Activated CD8-positive, alpha-beta memory T cell treated with anti-CD3 and anti-CD28 coated beads, Interleukin-2, amount 50 U/mL, for 24 hours (primary cell): ENCODE results near the gene AQP10.
"Not testable (repeated sequence)": the region's sequence is repeated elsewhere in the genome, so short reads cannot be mapped to it uniquely, and the experiment has no call there.

ENCODE experiments used
- DNase-seq: peaks from one replicate; pipeline ENCODE4 v3.0.0-alpha.2; 2020; ENCODE audit errors: extremely low read depth

Gene AQP10

GRCh38 chr1:154344977-154345837, 24.3 kb downstream of the AQP10 start:
- DNase-seq = no peak

- DNase-seq = no peak
These were observed 25.5 kb downstream of the AQP10 start for GRCh38 chr1:154346276-154346917.

GRCh38 chr1:154347961-154348360, 27.1 kb downstream of the AQP10 start:
- DNase-seq = no peak

GRCh38 chr1:154348429-154349076, 27.7 kb downstream of the AQP10 start:
- no peak for DNase-seq

- DNase-seq = no peak
These were observed 28.2 kb downstream of the AQP10 start for GRCh38 chr1:154349121-154349520.

GRCh38 chr1:154350383-154350782, 29.5 kb downstream of the AQP10 start:
- no peak for DNase-seq

GRCh38 chr1:154351363-154352068, 30.6 kb downstream of the AQP10 start:
- DNase-seq = no peak

GRCh38 chr1:154352245-154352580, 31.3 kb downstream of the AQP10 start:
- DNase-seq = no peak

- DNase-seq = no peak
These were observed 31.9 kb downstream of the AQP10 start for GRCh38 chr1:154352581-154353459.

GRCh38 chr1:154353460-154353904, 32.6 kb downstream of the AQP10 start:
- no peak for DNase-seq

GRCh38 chr1:154353966-154354365, 33.1 kb downstream of the AQP10 start:
- DNase-seq = no peak

GRCh38 chr1:154358519-154358918, 37.6 kb downstream of the AQP10 start:
- no peak for DNase-seq

GRCh38 chr1:154360288-154360687, 39.4 kb downstream of the AQP10 start:
- no peak for DNase-seq

GRCh38 chr1:154360881-154361280, 40.0 kb downstream of the AQP10 start:
- not testable (repeated sequence) for DNase-seq

GRCh38 chr1:154361357-154361756, 40.5 kb downstream of the AQP10 start:
- DNase-seq = no peak

GRCh38 chr1:154371436-154371835, 50.5 kb downstream of the AQP10 start:
- DNase-seq = no peak

- DNase-seq = not testable (repeated sequence)
These were observed 53.0 kb downstream of the AQP10 start for GRCh38 chr1:154373777-154374357.
